Gastrocnemius medialis (tissue), 4 donors: ENCODE results near the gene FAM217B. TPM values are rescaled to one million over a fixed set of nuclear protein-coding genes. Genes with fewer than 3 reads are reported as not detected.

ENCODE experiments used
- ATAC-seq, 2 donors: fragments of 150-250 bp; one replicate each; pipeline ENCODE4 v1.9.1; 2016
- DNase-seq, 2 donors: peaks; one replicate each; pipeline ENCODE4 v3.0.0-alpha.2; 2019
- H3K27ac ChIP-seq, 4 donors: fragments of 200-600 bp; sonication (generic); 1 replicate in 1 of 4; 2 replicates in 3 of 4; pipeline ENCODE4 v1.5.1; 2016 to 2018; ENCODE audit warnings: mild to moderate bottlenecking in 2 of 4, moderate library complexity in 1 of 4
- H3K27me3 ChIP-seq, 3 donors: fragments of 200-600 bp; sonication (generic) in 2 of 3; 1 replicate in 1 of 3; 2 replicates in 2 of 3; pipeline versions ENCODE4 v1.5.1 to v1.6.0; 2016 to 2019; ENCODE audit warnings: mild to moderate bottlenecking in 1 of 3, moderate library complexity in 1 of 3
- H3K36me3 ChIP-seq, 2 donors: fragments of 200-600 bp; sonication (generic) in 1 of 2; one replicate each; pipeline ENCODE4 v1.5.1; 2017 to 2018
- H3K4me1 ChIP-seq, 2 donors: fragments of 200-600 bp; sonication (generic) in 1 of 2; one replicate each; pipeline ENCODE4 v1.5.1; 2016 to 2017; ENCODE audit warnings: mild to moderate bottlenecking in 2 of 2
- H3K4me3 ChIP-seq, 4 donors: fragments of 200-600 bp; sonication (generic) in 3 of 4; 1 replicate in 1 of 4; 2 replicates in 3 of 4; pipeline ENCODE4 v1.5.1; 2016 to 2019; ENCODE audit warnings: mild to moderate bottlenecking in 2 of 4
- H3K9me3 ChIP-seq, 3 donors: fragments of 200-600 bp; sonication (generic) in 2 of 3; 1 replicate in 1 of 3; 2 replicates in 2 of 3; pipeline ENCODE4 v1.5.1; 2016 to 2019
- CTCF ChIP-seq, 5 experiments: fragments of 450-650 bp in 3 of 5; fragments of 200-600 bp in 2 of 5; sonication (generic) in 2 of 5; IDR thresholded peaks in 4 of 5; conservative IDR thresholded peaks in 1 of 5; 1 replicate in 4 of 5; 2 replicates in 1 of 5; pipeline ENCODE4 v1.5.1; 2016 to 2019; ENCODE audit warnings: antibody characterized with exemption in 5 of 5, mild to moderate bottlenecking in 3 of 5, moderate library complexity in 3 of 5
- POLR2A ChIP-seq, 2 donors: fragments of 450-650 bp; IDR thresholded peaks; one replicate each; pipeline ENCODE4 v1.6.1; 2017; ENCODE audit warnings: antibody characterized with exemption in 2 of 2, mild to moderate bottlenecking in 2 of 2, moderate library complexity in 2 of 2
- in situ Hi-C, 4 donors: fragments of 200-750 bp; cut with MboI; loops; one replicate each; pipeline versions ENCODE4 v1.15.0 to v1.8.0; 2017; ENCODE audit warnings: low sequenced_read_pairs in 4 of 4
- intact Hi-C: fragments of 100-400 bp; cut with DNase I; formaldehyde crosslinking; loops from one replicate; pipeline ENCODE4 v1.15.1; 2023; ENCODE audit warnings: low total_unique reads
- total RNA-seq, 4 donors: library from RNA; depleted of rRNA; stranded (reverse); fragments of >200 nt; gene quantifications; one replicate each; pipeline versions ENCODE4 v1.1.0 to v1.2.3, GENCODE V29; 2016

FAM217B gene
- total RNA-seq, 4 donors from 2014 or later = 2.8 to 6.9 (median 6.4) TPM

GRCh38 chr20:59983076-59983475, 42.9 kb downstream of the FAM217B start:
- DNase-seq (no peak), ATAC-seq (no peak)
- TF ChIP-seq CTCF (IDR thresholded peaks at IDR 0.05 in 4 of 5, conservative IDR thresholded peaks at IDR 0.05 in 1 of 5) (no peak), POLR2A (IDR thresholded peaks at IDR 0.05) (no peak)
- in situ Hi-C loops (no loop called here), intact Hi-C loops (no loop called here)
- Histone ChIP-seq H3K9me3 (no peaks in the 10 kb centered on the region), H3K27me3 (no peaks in the 10 kb centered on the region), H3K4me1 (peaks cover 0 to under 1% of the 10 kb centered on the region in 2 donors), H3K27ac (no peak overlapping the region), H3K36me3 (no peaks in the 10 kb centered on the region), H3K4me3 (no peak overlapping the region)

GRCh38 chr20:59984541-59984940, 44.4 kb downstream of the FAM217B start:
- Histone ChIP-seq H3K36me3 (no peaks in the 10 kb centered on the region), H3K4me3 (no peak overlapping the region), H3K4me1 (peaks cover 0 to 4% of the 10 kb centered on the region in 2 donors), H3K9me3 (no peaks in the 10 kb centered on the region), H3K27ac (no peak overlapping the region), H3K27me3 (no peaks in the 10 kb centered on the region)
- TF ChIP-seq POLR2A (IDR thresholded peaks at IDR 0.05) = no peak
- TF ChIP-seq CTCF (IDR thresholded peaks at IDR 0.05 in 4 of 5, conservative IDR thresholded peaks at IDR 0.05 in 1 of 5) = no peak
- ATAC-seq = no peak
- DNase-seq = no peak
- intact Hi-C loops (no loop called here), in situ Hi-C loops (no loop called here)

- TF ChIP-seq CTCF (IDR thresholded peaks at IDR 0.05 in 4 of 5, conservative IDR thresholded peaks at IDR 0.05 in 1 of 5) (no peak), POLR2A (IDR thresholded peaks at IDR 0.05) (no peak)
- in situ Hi-C loops = no loop called here
Observed at GRCh38 chr20:59985164-59985563, 45.0 kb downstream of the FAM217B start.

GRCh38 chr20:59985864-59986263, 45.7 kb downstream of the FAM217B start:
- Histone ChIP-seq H3K4me1 (peaks cover 0 to 4% of the 10 kb centered on the region in 2 donors), H3K4me3 (no peak overlapping the region), H3K9me3 (no peaks in the 10 kb centered on the region), H3K36me3 (no peaks in the 10 kb centered on the region), H3K27ac (no peak overlapping the region), H3K27me3 (no peaks in the 10 kb centered on the region)
- no peak for TF ChIP-seq POLR2A (IDR thresholded peaks at IDR 0.05)
- no peak for TF ChIP-seq CTCF (IDR thresholded peaks at IDR 0.05 in 4 of 5, conservative IDR thresholded peaks at IDR 0.05 in 1 of 5)
- in situ Hi-C loops (no loop called here), intact Hi-C loops (no loop called here)
- DNase-seq (no peak), ATAC-seq (no peak)

More at GRCh38 chr20:59985164-59985563, 45.0 kb downstream of the FAM217B start:
- peaks cover 0 to 4% of the 10 kb centered on the region in 2 donors for H3K4me1 ChIP-seq
- intact Hi-C loops = no loop called here
- DNase-seq (no peak), ATAC-seq (no peak)
- H3K27me3 ChIP-seq = no peaks in the 10 kb centered on the region
- H3K4me3 ChIP-seq = no peak overlapping the region
- H3K27ac ChIP-seq = no peak overlapping the region
- no peaks in the 10 kb centered on the region for H3K36me3 ChIP-seq
- no peaks in the 10 kb centered on the region for H3K9me3 ChIP-seq

GRCh38 chr20:59987135-59987534, 46.9 kb downstream of the FAM217B start:
- in situ Hi-C loops = no loop called here
- H3K9me3 ChIP-seq = no peaks in the 10 kb centered on the region
- H3K4me3 ChIP-seq = no peak overlapping the region
- intact Hi-C loops = no loop called here
- H3K36me3 ChIP-seq = no peaks in the 10 kb centered on the region
- H3K27ac ChIP-seq = no peak overlapping the region
- no peak for ATAC-seq
- H3K27me3 ChIP-seq = no peaks in the 10 kb centered on the region
- peaks cover 0 to 4% of the 10 kb centered on the region in 2 donors for H3K4me1 ChIP-seq
- TF ChIP-seq POLR2A (IDR thresholded peaks at IDR 0.05) (no peak), CTCF (IDR thresholded peaks at IDR 0.05 in 4 of 5, conservative IDR thresholded peaks at IDR 0.05 in 1 of 5) (no peak)
- DNase-seq = no peak
